AG04449 (cell line): ENCODE results near the gene RALGDS.

ENCODE experiments used
- CTCF ChIA-PET: fragments of 350-600 bp; formaldehyde crosslinking; extraction: SDS; loops from one replicate; lab custom pipeline; 2021; ENCODE audit warnings: antibody characterized with exemption; lab: Yijun Ruan, JAX
- POLR2A ChIA-PET: fragments of 400-600, 350-600 bp; formaldehyde crosslinking; extraction: SDS; loops from one replicate; lab custom pipeline; 2020; ENCODE audit warnings: antibody characterized with exemption, inconsistent platforms; lab: Yijun Ruan, JAX
- DNase-seq: peaks from one replicate; pipeline ENCODE4 v3.0.0-alpha.2; 2010; ENCODE audit warnings: low read depth, low spot score
- H3K4me3 ChIP-seq: 2 replicates; pipeline ENCODE4 v1.5.1; 2011; ENCODE audit warnings: low read depth, mild to moderate bottlenecking, control low read depth, low read length
- TF ChIP-seq, protein P1 (sequence below): IDR thresholded peaks from one replicate; pipeline ENCODE4 v1.5.1; 2011; ENCODE audit warnings: mild to moderate bottlenecking, moderate library complexity, low read length, control low read depth, inconsistent platforms; ENCODE audit not compliant: insufficient read depth; ENCODE audit errors: missing control alignments

Gene RALGDS

GRCh38 chr9:133134388-133135145 lies 13.5 kb upstream of the RALGDS start:
- POLR2A ChIA-PET: interaction anchor here (1.1 to 1.2 kb wide), 4 partner anchors 14 to 104 kb away, joined by 3 read pairs; partner anchors contain the start of gene GTF3C5
- H3K4me3 ChIP-seq: no peak overlapping the region
- no peak for DNase-seq
- TF ChIP-seq, protein P1, sequence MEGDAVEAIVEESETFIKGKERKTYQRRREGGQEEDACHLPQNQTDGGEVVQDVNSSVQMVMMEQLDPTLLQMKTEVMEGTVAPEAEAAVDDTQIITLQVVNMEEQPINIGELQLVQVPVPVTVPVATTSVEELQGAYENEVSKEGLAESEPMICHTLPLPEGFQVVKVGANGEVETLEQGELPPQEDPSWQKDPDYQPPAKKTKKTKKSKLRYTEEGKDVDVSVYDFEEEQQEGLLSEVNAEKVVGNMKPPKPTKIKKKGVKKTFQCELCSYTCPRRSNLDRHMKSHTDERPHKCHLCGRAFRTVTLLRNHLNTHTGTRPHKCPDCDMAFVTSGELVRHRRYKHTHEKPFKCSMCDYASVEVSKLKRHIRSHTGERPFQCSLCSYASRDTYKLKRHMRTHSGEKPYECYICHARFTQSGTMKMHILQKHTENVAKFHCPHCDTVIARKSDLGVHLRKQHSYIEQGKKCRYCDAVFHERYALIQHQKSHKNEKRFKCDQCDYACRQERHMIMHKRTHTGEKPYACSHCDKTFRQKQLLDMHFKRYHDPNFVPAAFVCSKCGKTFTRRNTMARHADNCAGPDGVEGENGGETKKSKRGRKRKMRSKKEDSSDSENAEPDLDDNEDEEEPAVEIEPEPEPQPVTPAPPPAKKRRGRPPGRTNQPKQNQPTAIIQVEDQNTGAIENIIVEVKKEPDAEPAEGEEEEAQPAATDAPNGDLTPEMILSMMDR: no peak
- CTCF ChIA-PET: interaction anchor here (1.0 to 14.0 kb wide), 4 partner anchors 12 to 59 kb away, joined by 3 to 282 read pairs (median 3); no protein-coding TSS in a partner anchor

- CTCF ChIA-PET: interaction anchor here (0.7 to 14.0 kb wide), 8 partner anchors 13 to 112 kb away, joined by 3 to 282 read pairs (median 4); no protein-coding TSS in a partner anchor
These were observed 12.8 kb upstream of the RALGDS start for GRCh38 chr9:133133681-133134387.

DNA sequence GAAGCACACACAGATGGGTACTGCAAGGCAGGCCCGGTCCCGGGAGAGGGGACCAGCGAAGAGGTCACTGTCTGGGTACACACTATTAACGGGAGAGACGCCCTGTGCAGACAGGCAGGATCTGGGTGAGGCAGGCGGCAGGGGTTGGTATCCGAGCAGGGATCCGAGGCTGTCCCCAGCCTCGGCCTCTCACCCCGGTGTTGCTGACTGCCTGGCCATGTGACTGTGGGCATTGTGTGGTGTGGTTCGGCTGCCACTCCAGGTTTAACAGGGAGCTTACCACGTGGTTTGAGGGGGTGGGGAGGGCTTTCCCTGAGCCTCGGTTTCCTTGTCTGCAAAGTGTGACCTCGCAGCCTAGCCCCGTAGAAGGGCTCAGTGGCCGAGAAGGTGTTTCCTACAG lies 11.1 kb upstream of the RALGDS start:
- no peak overlapping the region for H3K4me3 ChIP-seq

More at GRCh38 chr9:133133681-133134387, 12.8 kb upstream of the RALGDS start:
- POLR2A ChIA-PET: interaction anchor here (1.1 to 1.2 kb wide), 3 partner anchors 14 to 16 kb away, joined by 3 read pairs; no protein-coding TSS in a partner anchor
- DNase-seq: peak; percentile 61
- no peak overlapping the region for H3K4me3 ChIP-seq
- TF ChIP-seq, protein P1: peak; percentile 0

GRCh38 chr9:133131506-133131905 lies 10.5 kb upstream of the RALGDS start:
- ChIA-PET CTCF (interaction anchor here (1.0 to 14.0 kb wide), 3 partner anchors 15 to 91 kb away, joined by 3 to 282 read pairs (median 3); no protein-coding TSS in a partner anchor), POLR2A (no interaction called here)
- TF ChIP-seq, protein P1: no peak
- H3K4me3 ChIP-seq: no peak overlapping the region
- no peak for DNase-seq

More for the DNA sequence above, 11.1 kb upstream of the RALGDS start:
- TF ChIP-seq, protein P1: no peak
- ChIA-PET POLR2A (no interaction called here), CTCF (interaction anchor here (1.0 to 14.0 kb wide), 5 partner anchors 14 to 110 kb away, joined by 3 to 282 read pairs (median 6); no protein-coding TSS in a partner anchor)
- no peak for DNase-seq

- CTCF ChIA-PET: interaction anchor here (1.0 to 14.0 kb wide), 3 partner anchors 16 to 90 kb away, joined by 3 to 282 read pairs (median 3); no protein-coding TSS in a partner anchor
- H3K4me3 ChIP-seq: no peak overlapping the region
- TF ChIP-seq, protein P1: no peak
- POLR2A ChIA-PET: no interaction called here
- no peak for DNase-seq
These were observed 9.7 kb upstream of the RALGDS start for GRCh38 chr9:133130685-133131244.
